ENCODE measurements around the gene OTUD5.

OTUD5 gene

DNA sequence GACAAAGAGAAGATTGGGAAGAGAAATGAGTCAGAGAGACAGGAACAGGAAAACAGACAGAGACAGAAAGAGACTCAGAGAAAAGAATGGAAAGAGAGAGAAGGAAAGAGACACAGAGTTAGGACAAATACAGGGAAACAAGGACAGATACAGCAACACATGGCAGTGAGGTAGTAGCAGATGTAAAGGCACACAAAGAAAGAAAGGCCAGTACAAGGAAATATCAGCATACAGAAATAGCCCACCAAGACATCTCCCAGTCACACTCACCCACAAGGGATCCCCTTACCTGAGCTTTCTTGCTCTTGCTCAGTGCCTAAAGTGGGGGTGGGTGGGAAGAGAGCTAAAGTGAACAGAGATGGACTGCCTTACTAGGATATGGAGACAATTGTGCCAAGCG lies 40.5 kb upstream of the OTUD5 start:
- no peak for DNase-seq (ENCODE audit: low spot score)
- TF ChIP-seq, protein P1, sequence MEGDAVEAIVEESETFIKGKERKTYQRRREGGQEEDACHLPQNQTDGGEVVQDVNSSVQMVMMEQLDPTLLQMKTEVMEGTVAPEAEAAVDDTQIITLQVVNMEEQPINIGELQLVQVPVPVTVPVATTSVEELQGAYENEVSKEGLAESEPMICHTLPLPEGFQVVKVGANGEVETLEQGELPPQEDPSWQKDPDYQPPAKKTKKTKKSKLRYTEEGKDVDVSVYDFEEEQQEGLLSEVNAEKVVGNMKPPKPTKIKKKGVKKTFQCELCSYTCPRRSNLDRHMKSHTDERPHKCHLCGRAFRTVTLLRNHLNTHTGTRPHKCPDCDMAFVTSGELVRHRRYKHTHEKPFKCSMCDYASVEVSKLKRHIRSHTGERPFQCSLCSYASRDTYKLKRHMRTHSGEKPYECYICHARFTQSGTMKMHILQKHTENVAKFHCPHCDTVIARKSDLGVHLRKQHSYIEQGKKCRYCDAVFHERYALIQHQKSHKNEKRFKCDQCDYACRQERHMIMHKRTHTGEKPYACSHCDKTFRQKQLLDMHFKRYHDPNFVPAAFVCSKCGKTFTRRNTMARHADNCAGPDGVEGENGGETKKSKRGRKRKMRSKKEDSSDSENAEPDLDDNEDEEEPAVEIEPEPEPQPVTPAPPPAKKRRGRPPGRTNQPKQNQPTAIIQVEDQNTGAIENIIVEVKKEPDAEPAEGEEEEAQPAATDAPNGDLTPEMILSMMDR (IDR thresholded peaks at IDR 0.05; ENCODE audit: extremely low read depth, missing control alignments), result no peak

- DNase-seq (ENCODE audit: low spot score), result no peak
- TF ChIP-seq, protein P1 (IDR thresholded peaks at IDR 0.05; ENCODE audit: extremely low read depth, missing control alignments), result no peak
Measured at GRCh38 chrX:48997455-48997854, 40.0 kb upstream of the OTUD5 start.

- TF ChIP-seq, protein P1 (IDR thresholded peaks at IDR 0.05; ENCODE audit: extremely low read depth, missing control alignments), result no peak
- no peak for DNase-seq (ENCODE audit: low spot score)
Measured at GRCh38 chrX:48996969-48997368, 39.6 kb upstream of the OTUD5 start.

- no peak for DNase-seq (ENCODE audit: low spot score)
- TF ChIP-seq, protein P1 (IDR thresholded peaks at IDR 0.05; ENCODE audit: extremely low read depth, missing control alignments), result no peak
Measured at GRCh38 chrX:48992341-48992740, 34.9 kb upstream of the OTUD5 start.

GRCh38 chrX:48989483-48989882 lies 32.1 kb upstream of the OTUD5 start:
- TF ChIP-seq, protein P1 (IDR thresholded peaks at IDR 0.05; ENCODE audit: extremely low read depth, missing control alignments), result no peak
- DNase-seq (ENCODE audit: low spot score), result no peak

DNA sequence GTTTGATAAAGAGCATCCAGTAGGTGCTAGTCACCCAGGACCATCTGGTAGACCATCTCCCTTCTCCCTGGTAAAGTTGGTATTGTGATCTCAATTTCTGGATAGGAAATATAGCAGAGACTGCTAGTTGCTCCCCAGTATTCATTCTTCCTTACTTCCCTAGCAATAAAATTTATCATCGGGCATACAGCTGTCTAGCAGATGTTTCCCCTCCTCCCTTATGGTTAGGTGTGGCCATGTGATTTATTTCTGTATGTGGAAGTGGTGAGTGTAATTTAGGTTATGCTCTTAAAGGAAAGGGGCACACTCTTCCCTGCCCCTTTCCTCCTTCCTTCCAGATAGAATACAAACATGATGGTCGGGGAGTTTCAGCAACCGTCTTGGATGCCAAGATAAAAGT lies 26.5 kb upstream of the OTUD5 start:
- TF ChIP-seq, protein P1 (IDR thresholded peaks at IDR 0.05; ENCODE audit: extremely low read depth, missing control alignments), result no peak
- DNase-seq (ENCODE audit: low spot score), result no peak

GRCh38 chrX:48983081-48983480 lies 25.7 kb upstream of the OTUD5 start:
- TF ChIP-seq, protein P1 (IDR thresholded peaks at IDR 0.05; ENCODE audit: extremely low read depth, missing control alignments), result no peak
- DNase-seq (ENCODE audit: low spot score), result no peak

Data from GM20000 (cell line).